ENCODE results near the gene OR2A25. TPM values are rescaled to one million over a fixed set of nuclear protein-coding genes. Genes with fewer than 3 reads are reported as not detected.

Gene OR2A25
- not detected for total RNA-seq

DNA sequence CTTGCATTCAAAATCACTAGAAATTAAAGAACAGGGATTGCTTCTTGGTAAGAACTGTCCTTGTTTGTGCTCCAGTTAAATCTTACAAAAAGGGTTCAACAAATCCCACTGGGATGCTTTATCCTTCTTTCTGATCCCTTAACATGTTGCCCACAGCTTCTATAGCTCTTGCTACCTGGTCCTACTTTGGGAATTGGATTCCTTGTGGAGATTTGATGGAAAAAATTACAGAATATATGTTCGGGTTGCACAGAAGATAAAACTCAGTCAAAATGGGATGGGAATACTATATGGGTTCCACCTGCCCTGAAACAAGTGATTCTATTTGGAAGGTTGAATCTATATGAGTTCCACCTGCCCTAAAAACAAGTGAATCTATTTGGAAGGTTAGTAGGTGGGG lies at the start of gene OR2A25:
OR2A25 (plus strand) TSS at position 301 of the 400 bp plus-strand sequence. CDS start 4,409 bp downstream, outside the sequence.
- no peak within 1 kb of the TSS for H3K27ac Mint-ChIP-seq
- ChIA-PET CTCF (no interaction called here), POLR2A (no interaction called here)
- no peaks in the 10 kb centered on the region for H3K9me3 Mint-ChIP-seq
- no peaks in the 10 kb centered on the region for H3K36me3 Mint-ChIP-seq (ENCODE audit: low read depth)
- H3K4me3 Mint-ChIP-seq = no peak within 1 kb of the TSS
- H3K4me1 Mint-ChIP-seq = no peaks in the 10 kb centered on the region
- H3K27me3 Mint-ChIP-seq = peaks cover 27% of the 10 kb centered on the region
- no peak for DNase-seq

DNA sequence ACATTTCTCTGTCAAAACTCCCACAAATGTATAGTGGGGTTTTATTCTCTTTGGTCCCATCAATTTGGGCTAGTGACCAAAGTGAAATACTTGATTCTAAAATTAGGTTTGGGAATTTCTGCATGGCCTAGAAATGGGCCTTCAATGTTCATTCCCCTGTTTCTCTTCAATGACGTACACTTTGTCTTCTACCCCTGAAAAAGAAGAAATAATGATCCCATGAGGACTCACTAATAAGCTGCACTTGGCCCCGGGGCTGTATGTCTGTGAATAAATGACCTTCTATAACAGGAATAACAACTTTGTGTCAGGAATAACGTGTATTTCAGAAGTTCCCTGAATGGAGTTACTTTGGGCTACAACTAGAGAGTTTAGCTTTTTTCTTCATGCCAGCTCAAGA lies 49.3 kb upstream of the OR2A25 start:
- no peaks in the 10 kb centered on the region for H3K27me3 Mint-ChIP-seq
- CTCF ChIA-PET = interaction anchor here (1.0 kb wide), 1 partner anchor 89 kb away, joined by 3 read pairs; no protein-coding TSS in a partner anchor
- DNase-seq = no peak
- POLR2A ChIA-PET = no interaction called here
- no peaks in the 10 kb centered on the region for H3K9me3 Mint-ChIP-seq
- no peaks in the 10 kb centered on the region for H3K4me1 Mint-ChIP-seq
- H3K4me3 Mint-ChIP-seq = no peak overlapping the region
- no peak overlapping the region for H3K27ac Mint-ChIP-seq
- no peaks in the 10 kb centered on the region for H3K36me3 Mint-ChIP-seq (ENCODE audit: low read depth)

- H3K9me3 Mint-ChIP-seq = no peaks in the 10 kb centered on the region
- CTCF ChIA-PET = no interaction called here
- H3K36me3 Mint-ChIP-seq (ENCODE audit: low read depth) = no peaks in the 10 kb centered on the region
- H3K4me1 Mint-ChIP-seq = no peaks in the 10 kb centered on the region
- H3K4me3 Mint-ChIP-seq = no peak overlapping the region
- no peak for DNase-seq
- POLR2A ChIA-PET = no interaction called here
- H3K27me3 Mint-ChIP-seq = no peaks in the 10 kb centered on the region
- H3K27ac Mint-ChIP-seq = no peak overlapping the region
Observed at GRCh38 chr7:144022169-144022568, 47.4 kb upstream of the OR2A25 start.

DNA sequence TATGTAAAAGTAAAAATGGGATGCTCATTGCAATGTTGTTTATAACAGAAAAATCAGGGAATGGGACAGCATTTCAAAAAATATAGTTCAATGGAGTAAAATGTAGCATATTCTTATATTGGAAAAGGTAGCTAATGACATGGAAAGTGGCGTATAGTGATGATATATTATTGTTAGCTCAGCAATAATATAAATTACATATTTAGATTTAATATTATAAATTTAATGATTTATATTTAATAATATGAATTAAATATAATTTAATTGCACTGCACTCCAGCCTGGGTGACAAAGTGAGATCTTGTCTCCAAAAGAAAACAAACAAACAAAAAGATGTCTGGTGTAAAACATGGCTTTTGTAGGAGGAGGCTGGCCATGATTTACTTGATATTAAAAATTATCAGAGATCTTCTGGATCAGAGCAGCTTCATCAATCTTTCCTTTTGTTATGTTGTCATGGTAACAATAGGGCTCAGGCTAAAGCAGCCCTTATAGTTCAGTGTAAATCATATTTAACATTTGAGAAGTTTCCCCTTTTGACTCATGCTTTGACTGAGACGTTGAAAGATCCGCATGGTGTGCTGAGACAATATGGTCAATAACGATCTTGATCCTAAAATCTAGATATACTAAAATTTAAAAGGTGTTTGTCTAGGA lies 46.3 kb upstream of the OR2A25 start:
- ChIA-PET POLR2A (no interaction called here), CTCF (no interaction called here)
- DNase-seq = no peak
- Mint-ChIP-seq H3K4me1 (no peaks in the 10 kb centered on the region), H3K4me3 (no peak overlapping the region), H3K27me3 (peaks cover 1% of the 10 kb centered on the region), H3K36me3 (ENCODE audit: low read depth) (no peaks in the 10 kb centered on the region), H3K9me3 (no peaks in the 10 kb centered on the region), H3K27ac (no peak overlapping the region)

DNA sequence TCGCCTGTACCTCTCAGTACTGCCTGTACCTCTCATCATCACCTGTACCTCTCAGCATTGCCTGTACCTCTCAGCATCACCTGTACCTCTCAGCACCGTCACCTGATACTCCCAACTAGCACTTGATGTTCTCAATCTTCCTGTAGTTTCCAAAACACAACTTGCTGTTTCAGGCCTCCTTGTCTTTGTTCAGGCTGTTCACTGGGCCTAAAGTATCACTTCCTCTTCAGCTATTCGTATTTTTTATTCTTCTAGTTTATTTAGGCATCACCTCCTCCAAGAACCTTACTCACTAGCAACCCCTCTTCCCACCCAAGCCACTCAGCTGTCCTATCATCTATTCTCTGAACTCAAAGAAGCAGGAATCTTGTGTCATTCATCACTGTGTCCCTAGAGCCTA lies 45.4 kb upstream of the OR2A25 start:
- Mint-ChIP-seq H3K27me3 (peaks cover 1% of the 10 kb centered on the region), H3K9me3 (no peaks in the 10 kb centered on the region), H3K4me3 (no peak overlapping the region), H3K4me1 (no peaks in the 10 kb centered on the region), H3K27ac (no peak overlapping the region), H3K36me3 (ENCODE audit: low read depth) (no peaks in the 10 kb centered on the region)
- ChIA-PET POLR2A (no interaction called here), CTCF (no interaction called here)
- no peak for DNase-seq

DNA sequence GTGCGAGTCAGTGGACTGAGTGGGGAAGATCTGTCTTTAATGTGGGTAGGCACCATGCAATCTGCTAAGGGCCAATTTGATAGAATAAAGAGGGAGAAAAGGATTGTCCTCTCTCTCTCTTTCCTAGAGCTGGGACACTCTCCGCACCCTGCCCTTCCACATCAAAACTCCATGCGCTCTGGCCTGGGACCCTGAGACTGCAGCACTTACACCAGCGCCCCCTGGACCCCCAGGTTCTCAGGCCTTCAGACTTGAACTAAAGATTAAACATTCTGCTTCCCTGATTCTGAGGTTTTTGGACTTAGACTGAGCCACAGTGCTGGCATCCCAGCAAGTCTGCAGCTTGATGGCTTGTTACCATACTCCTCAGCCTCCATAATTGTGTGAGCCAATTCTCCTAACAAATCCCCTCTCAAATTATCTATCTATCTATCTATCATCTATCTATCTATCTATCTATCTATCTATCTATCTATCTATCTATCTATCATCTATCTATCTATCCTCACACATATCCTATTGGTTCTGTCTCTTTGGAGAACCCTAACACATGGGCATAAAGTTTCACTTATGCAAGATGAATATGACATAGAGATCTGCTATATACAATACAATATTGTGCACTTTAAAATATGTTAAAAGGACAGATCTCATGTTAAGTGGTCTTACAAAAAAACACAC lies 43.3 kb upstream of the OR2A25 start:
- Mint-ChIP-seq H3K36me3 (ENCODE audit: low read depth) (no peaks in the 10 kb centered on the region), H3K9me3 (no peaks in the 10 kb centered on the region), H3K27ac (no peak overlapping the region), H3K4me3 (no peak overlapping the region), H3K27me3 (peaks cover 6% of the 10 kb centered on the region), H3K4me1 (no peaks in the 10 kb centered on the region)
- DNase-seq = no peak
- POLR2A ChIA-PET = no interaction called here
- CTCF ChIA-PET = no interaction called here

DNA sequence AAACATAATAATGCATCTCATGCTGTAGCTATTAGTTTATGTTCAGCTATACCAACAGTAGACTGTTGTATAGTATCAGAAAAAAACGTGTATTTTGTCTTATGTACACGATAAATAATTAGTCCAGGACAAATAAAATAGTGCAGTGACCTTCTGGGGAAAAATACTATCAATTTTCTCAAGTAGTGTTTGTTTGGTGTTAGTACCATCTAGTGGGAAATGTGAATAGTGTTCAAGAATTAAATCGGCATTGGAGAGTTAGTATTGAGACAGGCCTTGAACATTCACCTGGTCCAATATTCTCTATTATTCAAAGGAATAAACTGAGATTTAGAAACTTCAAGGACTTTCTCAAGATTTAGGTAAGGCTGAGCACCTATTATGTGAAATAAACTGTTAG lies 42.5 kb upstream of the OR2A25 start:
- no peaks in the 10 kb centered on the region for H3K36me3 Mint-ChIP-seq (ENCODE audit: low read depth)
- H3K4me1 Mint-ChIP-seq = no peaks in the 10 kb centered on the region
- ChIA-PET POLR2A (no interaction called here), CTCF (no interaction called here)
- peaks cover 7% of the 10 kb centered on the region for H3K27me3 Mint-ChIP-seq
- H3K4me3 Mint-ChIP-seq = no peak overlapping the region
- H3K27ac Mint-ChIP-seq = no peak overlapping the region
- DNase-seq = no peak
- H3K9me3 Mint-ChIP-seq = no peaks in the 10 kb centered on the region

DNA sequence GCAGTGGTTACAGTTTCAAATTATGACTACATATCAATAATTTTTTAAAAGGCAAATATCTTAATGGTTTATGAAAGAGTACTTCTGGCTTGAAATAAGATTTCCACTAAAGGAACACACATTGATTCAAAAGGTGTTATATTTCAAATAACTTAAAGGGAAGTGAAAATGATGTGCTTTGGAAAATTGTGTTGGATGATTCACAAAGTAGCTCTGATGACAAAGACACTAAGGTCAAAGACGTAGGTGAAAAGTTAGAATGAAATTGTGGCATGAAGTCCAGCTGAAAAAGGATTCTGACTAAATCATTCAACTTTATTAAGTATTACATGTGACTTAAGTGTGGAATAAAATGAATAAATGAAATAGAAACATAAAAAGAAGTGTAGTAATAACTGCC lies 41.6 kb upstream of the OR2A25 start:
- Mint-ChIP-seq H3K9me3 (no peaks in the 10 kb centered on the region), H3K27ac (no peak overlapping the region), H3K4me1 (no peaks in the 10 kb centered on the region), H3K4me3 (no peak overlapping the region), H3K36me3 (ENCODE audit: low read depth) (no peaks in the 10 kb centered on the region), H3K27me3 (peaks cover 14% of the 10 kb centered on the region)
- DNase-seq = no peak
- POLR2A ChIA-PET = no interaction called here
- CTCF ChIA-PET = no interaction called here

- H3K4me1 Mint-ChIP-seq = no peaks in the 10 kb centered on the region
- POLR2A ChIA-PET = no interaction called here
- no peak for DNase-seq
- CTCF ChIA-PET = no interaction called here
- H3K9me3 Mint-ChIP-seq = no peaks in the 10 kb centered on the region
- no peak overlapping the region for H3K4me3 Mint-ChIP-seq
- H3K36me3 Mint-ChIP-seq (ENCODE audit: low read depth) = no peaks in the 10 kb centered on the region
- H3K27me3 Mint-ChIP-seq = peaks cover 16% of the 10 kb centered on the region
- no peak overlapping the region for H3K27ac Mint-ChIP-seq
Observed at GRCh38 chr7:144028547-144028946, 41.1 kb upstream of the OR2A25 start.

DNA sequence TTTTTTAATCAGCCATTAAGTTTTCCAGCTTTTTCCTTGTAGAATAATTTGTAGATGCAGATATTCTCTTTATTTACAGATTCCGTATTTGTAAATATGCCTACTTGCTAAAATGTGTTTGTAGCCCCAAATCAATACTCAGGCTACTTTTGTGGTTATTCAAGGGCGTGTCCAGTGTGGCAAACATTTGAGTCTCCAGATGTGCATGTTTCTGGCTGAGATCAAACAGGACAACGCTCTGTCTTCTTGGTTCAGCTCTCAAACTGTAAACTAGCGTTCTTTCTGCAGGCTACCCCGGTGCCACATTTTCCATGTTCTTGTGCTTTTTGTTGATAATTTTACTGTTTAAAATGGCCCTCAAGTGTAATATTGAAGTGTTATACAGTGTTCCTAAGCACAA lies 37.1 kb upstream of the OR2A25 start:
- H3K36me3 Mint-ChIP-seq (ENCODE audit: low read depth) = no peaks in the 10 kb centered on the region
- no peak overlapping the region for H3K4me3 Mint-ChIP-seq
- H3K4me1 Mint-ChIP-seq = no peaks in the 10 kb centered on the region
- CTCF ChIA-PET = no interaction called here
- no peak for DNase-seq
- no peak overlapping the region for H3K27ac Mint-ChIP-seq
- POLR2A ChIA-PET = no interaction called here
- peaks cover 19% of the 10 kb centered on the region for H3K27me3 Mint-ChIP-seq
- H3K9me3 Mint-ChIP-seq = no peaks in the 10 kb centered on the region

DNA sequence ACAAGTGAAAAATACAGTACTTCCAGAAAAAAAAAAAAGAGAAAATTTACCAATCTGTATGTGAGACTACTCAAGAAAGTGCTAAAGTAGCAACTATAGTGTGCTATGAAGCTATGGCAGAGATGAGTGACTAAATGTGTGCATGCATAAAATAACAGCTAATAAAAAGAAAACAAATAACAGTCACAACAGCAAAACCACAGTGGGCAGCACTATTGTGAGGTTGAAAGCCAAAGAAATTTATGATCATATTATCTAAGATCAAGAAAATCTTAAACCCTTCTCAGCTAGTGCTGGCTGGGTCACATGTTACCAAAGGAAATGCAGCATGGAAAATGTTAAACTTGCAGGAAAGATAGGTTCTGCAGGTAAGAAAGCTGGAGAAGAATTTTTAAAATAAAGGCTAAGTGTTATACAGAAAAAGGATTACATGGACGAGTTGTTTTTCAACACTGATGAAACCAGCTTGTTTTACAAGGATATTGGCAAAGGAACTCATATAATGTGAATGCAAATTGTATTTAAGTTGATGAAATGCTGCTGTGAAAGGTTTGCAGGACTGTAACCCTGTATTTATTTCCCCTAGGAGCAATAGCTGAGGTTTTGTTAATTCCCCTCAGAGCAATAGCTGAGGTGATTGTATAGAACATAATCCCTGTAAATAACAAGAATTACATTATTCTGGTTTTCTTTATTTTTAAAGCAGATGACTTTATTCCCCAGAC lies 36.5 kb upstream of the OR2A25 start:
- Mint-ChIP-seq H3K4me1 (no peaks in the 10 kb centered on the region), H3K4me3 (no peak overlapping the region), H3K9me3 (no peaks in the 10 kb centered on the region), H3K27ac (no peak overlapping the region), H3K27me3 (peaks cover 18% of the 10 kb centered on the region), H3K36me3 (ENCODE audit: low read depth) (no peaks in the 10 kb centered on the region)
- ChIA-PET CTCF (no interaction called here), POLR2A (no interaction called here)
- no peak for DNase-seq

GRCh38 chr7:144035385-144035784 lies 34.2 kb upstream of the OR2A25 start:
- no peak overlapping the region for H3K4me3 Mint-ChIP-seq
- H3K27me3 Mint-ChIP-seq = peaks cover 18% of the 10 kb centered on the region
- no peaks in the 10 kb centered on the region for H3K4me1 Mint-ChIP-seq
- DNase-seq = no peak
- POLR2A ChIA-PET = no interaction called here
- no peaks in the 10 kb centered on the region for H3K9me3 Mint-ChIP-seq
- no peak overlapping the region for H3K27ac Mint-ChIP-seq
- H3K36me3 Mint-ChIP-seq (ENCODE audit: low read depth) = no peaks in the 10 kb centered on the region
- CTCF ChIA-PET = no interaction called here

GRCh38 chr7:144036302-144036885 lies 33.2 kb upstream of the OR2A25 start:
- DNase-seq = no peak
- Mint-ChIP-seq H3K4me1 (no peaks in the 10 kb centered on the region), H3K4me3 (no peak overlapping the region), H3K36me3 (ENCODE audit: low read depth) (no peaks in the 10 kb centered on the region), H3K27ac (no peak overlapping the region), H3K9me3 (no peaks in the 10 kb centered on the region), H3K27me3 (peaks cover 14% of the 10 kb centered on the region)
- ChIA-PET POLR2A (no interaction called here), CTCF (no interaction called here)

Measured in activated CD4-positive, alpha-beta T cell treated with anti-CD3 and anti-CD28 coated beads, Interleukin-2, amount 10 ng/mL, durations not matched to agents 7 days and 5 days (primary cell).